ENCODE measurements around the gene KRT4.

DNA sequence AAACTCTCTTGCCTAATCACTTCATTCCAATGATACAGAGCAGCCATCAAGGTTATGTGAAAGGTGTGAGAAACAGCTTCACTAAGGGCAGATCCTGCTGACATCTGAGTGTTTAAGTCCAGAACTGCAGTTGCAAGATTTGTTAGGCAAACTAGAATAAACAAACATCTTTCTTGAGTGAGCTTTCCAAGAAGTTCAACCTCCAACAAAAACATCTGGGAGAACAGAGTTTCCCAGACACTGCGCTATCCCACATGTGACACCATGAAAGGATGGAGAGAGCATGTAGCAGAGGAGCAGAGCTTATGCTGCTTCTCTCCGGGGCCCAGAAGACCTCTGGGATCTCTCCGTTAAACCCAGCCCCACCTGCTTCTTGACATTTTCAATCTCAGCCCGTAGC lies 42.4 kb downstream of the KRT4 start:
- TF ChIP-seq BHLHE40 (IDR thresholded peaks at IDR 0.05; ENCODE audit: borderline replicate concordance) (no peak), FOXA1 (IDR thresholded peaks at IDR 0.05) (no peak), ZNF384 (IDR thresholded peaks at IDR 0.05) (no peak)

Data from HEK293T (cell line).